Heart left ventricle (tissue), 13 donors: ENCODE results near the gene PTPRD.

Experiments used
- CTCF ChIP-seq, 12 donors: fragments of 200-600 bp; sonication (generic) in 4 of 12; IDR thresholded peaks; one replicate each; pipeline versions ENCODE4 v1.5.0 to v1.8.0; 2018 to 2022; ENCODE audit warnings: antibody characterized with exemption in 12 of 12, mild to moderate bottlenecking in 5 of 12
- POLR2A ChIP-seq, 2 donors: fragments of 450-650 bp; IDR thresholded peaks; one replicate each; pipeline ENCODE4 v1.6.1; 2017; ENCODE audit warnings: antibody characterized with exemption in 2 of 2, mild to moderate bottlenecking in 2 of 2, moderate library complexity in 2 of 2
- donor health status: ischemic (EF 13 %, LVEDD 7.1; RV severe dilation, severe dysfunction).
- donor health status: DM: no; HTN: yes; CAD: no.
- donor health status: DM: no; HTN: no; CAD: no.
- donor health status: ischemic (EF 25% LVEDD 6.9; RV normal size, moderate dysfunction).
- donor health status: ischemic (EF 25% LVEDD 5.7; RV mildly dilated, moderate dysfunction).
- donor health status: ischemic (EF 35%, LVEDD 5.7; RV mildly dilated, moderate dysfunction).
- donor health status: nonischemic (EF 11% LVEDD 7.7; RV severe dilation, severe dysfunction).
- donor health status: DM: yes; HTN: yes; CAD: no.
- donor health status: PGD.
- donor health status: ischemic (EF 29% LVEDD 5.4; RV normal size, mild dysfunction).
- donor health status: nonischemic (EF 23%, LVEDD 6.1; RV moderate dilation, normal function).

DNA sequence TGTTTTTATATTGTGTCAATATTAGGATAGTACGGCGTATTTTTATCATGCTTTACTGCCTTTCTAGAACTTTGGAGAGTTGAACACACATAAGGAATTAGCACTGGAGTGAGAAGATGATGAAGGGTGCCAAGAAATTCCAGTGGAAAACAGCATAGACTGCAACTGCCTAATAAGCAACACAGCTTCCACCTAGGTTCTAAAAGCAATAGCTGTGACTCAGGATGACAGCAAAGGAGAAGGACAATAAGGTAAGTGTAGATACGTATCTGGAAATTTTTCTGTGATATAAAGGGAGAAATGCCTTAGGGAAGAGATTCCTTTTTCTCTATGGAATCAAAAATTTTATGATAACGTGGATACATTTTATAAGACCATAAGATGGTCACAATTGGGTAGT, 7.4 kb downstream of the PTPRD start:
- TF ChIP-seq POLR2A (IDR thresholded peaks at IDR 0.05) (no peak), CTCF (IDR thresholded peaks at IDR 0.05) (no peak)
